ENCODE data around the gene KDM4B. TPM values are rescaled to one million over a fixed set of nuclear protein-coding genes. Genes with fewer than 3 reads are reported as not detected.

The KDM4B gene
- total RNA-seq, 1 experiment from 2014 or later: 35.9 TPM

DNA sequence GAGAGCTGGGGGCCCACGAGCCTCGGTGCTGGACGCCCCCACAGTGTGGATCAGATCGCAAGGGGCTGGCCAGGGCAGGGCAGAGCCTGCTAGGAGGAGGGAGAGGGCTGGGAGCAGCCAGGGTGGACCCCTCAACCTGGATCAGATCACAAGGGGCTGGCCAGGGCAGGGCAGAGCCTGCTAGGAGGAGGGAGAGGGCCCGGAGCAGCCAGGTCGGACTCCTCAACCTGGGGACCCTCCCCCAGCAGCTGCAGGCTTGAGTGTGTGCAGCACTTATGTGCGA, 126.6 kb downstream of the KDM4B start:
- no peak for TF ChIP-seq EZH2 (IDR thresholded peaks at IDR 0.05)
- TF ChIP-seq ELF1 (IDR thresholded peaks at IDR 0.05; ENCODE audit: borderline replicate concordance, low read depth): no peak
- Histone ChIP-seq H3K4me1 (ENCODE audit: control insufficient read depth in 1 of 2, insufficient read depth in 2 of 2, low read length in 2 of 2) (no peaks in the 10 kb centered on the region), H3K79me2 (ENCODE audit: insufficient read depth, low read length) (no peaks in the 10 kb centered on the region), H4K20me1 (ENCODE audit: insufficient read depth) (no peaks in the 10 kb centered on the region), H3K4me2 (ENCODE audit: low read length) (no peak overlapping the region), H2AFZ (ENCODE audit: low read depth, low read length, poor library complexity, severe bottlenecking) (no peak overlapping the region), H3K36me3 (ENCODE audit: control insufficient read depth in 1 of 2, insufficient read depth in 2 of 2, low read length in 2 of 2) (peaks cover 0 to 5% of the 10 kb centered on the region in 2 experiments; a peak in 2 of 4 replicates), H3K9me2 (ENCODE audit: insufficient read depth) (no peaks in the 10 kb centered on the region), H3K9me3 (ENCODE audit: control insufficient read depth in 1 of 2, insufficient read depth in 1 of 2, low read depth in 1 of 2, low read length in 2 of 2) (peaks cover 20 to 23% of the 10 kb centered on the region in 2 experiments; a peak in 2 of 4 replicates), H3K27ac (ENCODE audit: low read depth, low read length) (no peak overlapping the region), H3K9ac (ENCODE audit: low read length) (no peak overlapping the region), H3K27me3 (ENCODE audit: insufficient read depth, low read length) (no peaks in the 10 kb centered on the region), H3K4me3 (replicated peaks in 1 of 2; ENCODE audit: low read depth in 1 of 2, low read length in 2 of 2) (no peak overlapping the region)
- DNase-seq (ENCODE audit: low read depth, low spot score) (no peak), ATAC-seq (no peak)
- BruUV-seq (replicated peaks): no TSS peak
- CTCF ChIA-PET: no interaction called here
- RAD21 ChIA-PET (ENCODE audit: low non-redundant PET in 1 of 2, low total read pairs in 2 of 2, uncharacterized antibody in 2 of 2, unreplicated experiment in 2 of 2): no interaction called here
- POLR2A ChIA-PET: no interaction called here
- intact Hi-C loops (cut with micrococcal nuclease): no loop called here

DNA sequence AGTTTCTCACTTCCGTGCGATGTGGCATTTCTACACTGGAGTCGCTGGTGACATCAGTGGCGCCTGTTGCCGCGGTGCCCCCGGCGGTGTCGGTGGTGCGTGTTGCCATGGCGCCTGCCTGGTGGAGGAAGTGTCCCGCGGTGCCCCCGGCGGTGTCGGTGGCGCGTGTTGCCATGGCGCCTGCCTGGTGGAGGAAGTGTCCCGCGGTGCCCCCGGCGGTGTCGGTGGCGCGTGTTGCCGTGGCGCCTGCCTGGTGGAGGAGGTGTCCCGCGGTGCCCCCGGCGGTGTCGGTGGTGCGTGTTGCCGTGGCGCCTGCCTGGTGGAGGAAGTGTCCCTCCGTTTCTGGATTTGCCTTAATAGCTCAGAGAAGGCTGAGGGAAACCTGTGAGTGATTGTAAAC, 127.6 kb downstream of the KDM4B start:
- H3K9me3 ChIP-seq (ENCODE audit: control insufficient read depth in 1 of 2, insufficient read depth in 1 of 2, low read depth in 1 of 2, low read length in 2 of 2): peaks cover 20 to 23% of the 10 kb centered on the region in 2 experiments; a peak in 2 of 4 replicates
- H3K36me3 ChIP-seq (ENCODE audit: control insufficient read depth in 1 of 2, insufficient read depth in 2 of 2, low read length in 2 of 2): peaks cover 0 to 5% of the 10 kb centered on the region in 2 experiments; a peak in 1 of 4 replicates
- no peak overlapping the region for H2AFZ ChIP-seq (ENCODE audit: low read depth, low read length, poor library complexity, severe bottlenecking)
- DNase-seq (ENCODE audit: low read depth, low spot score) (no peak), ATAC-seq (no peak)
- no peaks in the 10 kb centered on the region for H3K9me2 ChIP-seq (ENCODE audit: insufficient read depth)
- no peaks in the 10 kb centered on the region for H3K79me2 ChIP-seq (ENCODE audit: insufficient read depth, low read length)
- H3K27ac ChIP-seq (ENCODE audit: low read depth, low read length): no peak overlapping the region
- ChIA-PET RAD21 (ENCODE audit: low non-redundant PET in 1 of 2, low total read pairs in 2 of 2, uncharacterized antibody in 2 of 2, unreplicated experiment in 2 of 2) (interaction anchor here in 1 of 2 experiments (0.7 kb wide), 1 partner anchor 351 kb away, joined by 3 read pairs; no protein-coding TSS in a partner anchor), POLR2A (no interaction called here), CTCF (no interaction called here)
- intact Hi-C loops (cut with micrococcal nuclease): no loop called here
- no peak overlapping the region for H3K4me2 ChIP-seq (ENCODE audit: low read length)
- BruUV-seq (replicated peaks): no TSS peak
- H3K4me1 ChIP-seq (ENCODE audit: control insufficient read depth in 1 of 2, insufficient read depth in 2 of 2, low read length in 2 of 2): no peaks in the 10 kb centered on the region
- H3K4me3 ChIP-seq (replicated peaks in 1 of 2; ENCODE audit: low read depth in 1 of 2, low read length in 2 of 2): no peak overlapping the region
- H4K20me1 ChIP-seq (ENCODE audit: insufficient read depth): no peaks in the 10 kb centered on the region
- H3K27me3 ChIP-seq (ENCODE audit: insufficient read depth, low read length): no peaks in the 10 kb centered on the region
- H3K9ac ChIP-seq (ENCODE audit: low read length): no peak overlapping the region
- TF ChIP-seq SP1 (IDR thresholded peaks at IDR 0.05; ENCODE audit: low read depth): no peak
- no peak for TF ChIP-seq SRF (IDR thresholded peaks at IDR 0.05; ENCODE audit: low read depth)
- TF ChIP-seq, protein P1, sequence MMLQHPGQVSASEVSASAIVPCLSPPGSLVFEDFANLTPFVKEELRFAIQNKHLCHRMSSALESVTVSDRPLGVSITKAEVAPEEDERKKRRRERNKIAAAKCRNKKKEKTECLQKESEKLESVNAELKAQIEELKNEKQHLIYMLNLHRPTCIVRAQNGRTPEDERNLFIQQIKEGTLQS (IDR thresholded peaks at IDR 0.05): no peak
- TF ChIP-seq YY1 (IDR thresholded peaks at IDR 0.05; ENCODE audit: extremely low read depth, insufficient replicate concordance, low read depth, low read length): no peak
- TF ChIP-seq, protein P2, sequence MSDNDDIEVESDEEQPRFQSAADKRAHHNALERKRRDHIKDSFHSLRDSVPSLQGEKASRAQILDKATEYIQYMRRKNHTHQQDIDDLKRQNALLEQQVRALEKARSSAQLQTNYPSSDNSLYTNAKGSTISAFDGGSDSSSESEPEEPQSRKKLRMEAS (IDR thresholded peaks at IDR 0.05): no peak
- no peak for TF ChIP-seq RAD21 (IDR thresholded peaks at IDR 0.05; ENCODE audit: low read depth)
- no peak for TF ChIP-seq EGR1 (IDR thresholded peaks at IDR 0.05; ENCODE audit: low read depth)
- TF ChIP-seq POLR2AphosphoS5 (IDR thresholded peaks at IDR 0.05; ENCODE audit: low read depth, low read length): no peak
- TF ChIP-seq JUND (IDR thresholded peaks at IDR 0.05): no peak
- TF ChIP-seq, protein P3, sequence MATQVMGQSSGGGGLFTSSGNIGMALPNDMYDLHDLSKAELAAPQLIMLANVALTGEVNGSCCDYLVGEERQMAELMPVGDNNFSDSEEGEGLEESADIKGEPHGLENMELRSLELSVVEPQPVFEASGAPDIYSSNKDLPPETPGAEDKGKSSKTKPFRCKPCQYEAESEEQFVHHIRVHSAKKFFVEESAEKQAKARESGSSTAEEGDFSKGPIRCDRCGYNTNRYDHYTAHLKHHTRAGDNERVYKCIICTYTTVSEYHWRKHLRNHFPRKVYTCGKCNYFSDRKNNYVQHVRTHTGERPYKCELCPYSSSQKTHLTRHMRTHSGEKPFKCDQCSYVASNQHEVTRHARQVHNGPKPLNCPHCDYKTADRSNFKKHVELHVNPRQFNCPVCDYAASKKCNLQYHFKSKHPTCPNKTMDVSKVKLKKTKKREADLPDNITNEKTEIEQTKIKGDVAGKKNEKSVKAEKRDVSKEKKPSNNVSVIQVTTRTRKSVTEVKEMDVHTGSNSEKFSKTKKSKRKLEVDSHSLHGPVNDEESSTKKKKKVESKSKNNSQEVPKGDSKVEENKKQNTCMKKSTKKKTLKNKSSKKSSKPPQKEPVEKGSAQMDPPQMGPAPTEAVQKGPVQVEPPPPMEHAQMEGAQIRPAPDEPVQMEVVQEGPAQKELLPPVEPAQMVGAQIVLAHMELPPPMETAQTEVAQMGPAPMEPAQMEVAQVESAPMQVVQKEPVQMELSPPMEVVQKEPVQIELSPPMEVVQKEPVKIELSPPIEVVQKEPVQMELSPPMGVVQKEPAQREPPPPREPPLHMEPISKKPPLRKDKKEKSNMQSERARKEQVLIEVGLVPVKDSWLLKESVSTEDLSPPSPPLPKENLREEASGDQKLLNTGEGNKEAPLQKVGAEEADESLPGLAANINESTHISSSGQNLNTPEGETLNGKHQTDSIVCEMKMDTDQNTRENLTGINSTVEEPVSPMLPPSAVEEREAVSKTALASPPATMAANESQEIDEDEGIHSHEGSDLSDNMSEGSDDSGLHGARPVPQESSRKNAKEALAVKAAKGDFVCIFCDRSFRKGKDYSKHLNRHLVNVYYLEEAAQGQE (IDR thresholded peaks at IDR 0.05; ENCODE audit: low read depth): no peak
- TF ChIP-seq FOSL1 (IDR thresholded peaks at IDR 0.05; ENCODE audit: low read depth): no peak
- no peak for TF ChIP-seq POLR2A (IDR thresholded peaks at IDR 0.05; ENCODE audit: borderline replicate concordance, extremely low read depth, insufficient read depth, insufficient read length)
- TF ChIP-seq ZNF274 (IDR thresholded peaks at IDR 0.05; ENCODE audit: low read depth, low read length): no peak
- TF ChIP-seq CBX3 (IDR thresholded peaks at IDR 0.05; ENCODE audit: low read depth): no peak
- TF ChIP-seq TCF7L2 (IDR thresholded peaks at IDR 0.05; ENCODE audit: borderline replicate concordance, extremely low read depth, insufficient read depth, insufficient read length): no peak
- TF ChIP-seq, protein P4, sequence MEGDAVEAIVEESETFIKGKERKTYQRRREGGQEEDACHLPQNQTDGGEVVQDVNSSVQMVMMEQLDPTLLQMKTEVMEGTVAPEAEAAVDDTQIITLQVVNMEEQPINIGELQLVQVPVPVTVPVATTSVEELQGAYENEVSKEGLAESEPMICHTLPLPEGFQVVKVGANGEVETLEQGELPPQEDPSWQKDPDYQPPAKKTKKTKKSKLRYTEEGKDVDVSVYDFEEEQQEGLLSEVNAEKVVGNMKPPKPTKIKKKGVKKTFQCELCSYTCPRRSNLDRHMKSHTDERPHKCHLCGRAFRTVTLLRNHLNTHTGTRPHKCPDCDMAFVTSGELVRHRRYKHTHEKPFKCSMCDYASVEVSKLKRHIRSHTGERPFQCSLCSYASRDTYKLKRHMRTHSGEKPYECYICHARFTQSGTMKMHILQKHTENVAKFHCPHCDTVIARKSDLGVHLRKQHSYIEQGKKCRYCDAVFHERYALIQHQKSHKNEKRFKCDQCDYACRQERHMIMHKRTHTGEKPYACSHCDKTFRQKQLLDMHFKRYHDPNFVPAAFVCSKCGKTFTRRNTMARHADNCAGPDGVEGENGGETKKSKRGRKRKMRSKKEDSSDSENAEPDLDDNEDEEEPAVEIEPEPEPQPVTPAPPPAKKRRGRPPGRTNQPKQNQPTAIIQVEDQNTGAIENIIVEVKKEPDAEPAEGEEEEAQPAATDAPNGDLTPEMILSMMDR (IDR thresholded peaks at IDR 0.05 in 2 of 3, conservative IDR thresholded peaks at IDR 0.05 in 1 of 3; ENCODE audit: borderline replicate concordance in 1 of 3, insufficient read depth in 1 of 3, low read depth in 2 of 3, low read length in 2 of 3): no peak

All from HCT116 (cell line).